OCI-LY3 (cell line): ENCODE measurements around the gene CLEC20A.

Experiments
- EZH2phosphoT487 ChIP-seq: fragments of 200-600 bp; shearing (Covaris generic); IDR thresholded peaks from 2 replicates; pipeline ENCODE4 v1.6.1; 2018; ENCODE audit warnings: antibody characterized with exemption, mixed run types, low read depth
- TF ChIP-seq, protein P1 (sequence below): fragments of 200-600, 300-600 bp; sonication (generic); IDR thresholded peaks from 2 replicates; pipeline ENCODE4 v1.5.1; 2014; ENCODE audit warnings: antibody characterized with exemption, low read length, low read depth

DNA sequence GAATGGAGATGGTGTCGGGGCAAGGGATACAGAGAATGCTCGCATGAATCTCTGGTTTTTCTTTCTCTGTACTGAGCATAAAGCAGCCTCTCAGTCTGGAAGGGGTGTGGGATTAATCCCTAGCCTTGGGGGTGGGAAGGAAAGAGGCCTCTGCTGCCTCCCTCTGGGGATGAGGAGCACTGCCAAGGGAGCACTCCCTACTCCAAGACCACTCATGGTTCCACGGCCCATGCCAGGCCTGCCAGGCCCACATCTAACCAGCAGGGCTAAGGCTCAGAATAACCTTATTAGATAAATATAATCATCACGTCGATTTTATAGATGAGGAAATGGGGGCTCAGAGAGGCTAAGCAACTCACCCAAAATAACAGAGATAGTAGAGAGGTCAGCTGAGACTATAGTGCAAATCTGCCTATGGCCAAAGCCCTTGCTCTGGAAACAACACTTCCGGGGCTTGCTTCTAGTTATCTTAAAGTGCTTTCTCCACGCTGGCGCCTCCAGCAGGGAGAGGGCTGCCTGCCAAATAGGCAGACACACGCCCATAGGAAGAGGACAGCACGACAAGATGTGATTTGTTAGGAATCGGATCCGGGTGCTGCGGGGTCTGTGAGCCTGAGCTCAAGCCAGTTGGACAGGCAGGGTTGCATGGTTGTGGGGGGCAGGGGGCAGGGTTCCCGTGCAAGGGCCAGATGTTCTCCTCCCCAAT, 16.7 kb upstream of the CLEC20A start:
- no peak for TF ChIP-seq EZH2phosphoT487
- TF ChIP-seq, protein P1, sequence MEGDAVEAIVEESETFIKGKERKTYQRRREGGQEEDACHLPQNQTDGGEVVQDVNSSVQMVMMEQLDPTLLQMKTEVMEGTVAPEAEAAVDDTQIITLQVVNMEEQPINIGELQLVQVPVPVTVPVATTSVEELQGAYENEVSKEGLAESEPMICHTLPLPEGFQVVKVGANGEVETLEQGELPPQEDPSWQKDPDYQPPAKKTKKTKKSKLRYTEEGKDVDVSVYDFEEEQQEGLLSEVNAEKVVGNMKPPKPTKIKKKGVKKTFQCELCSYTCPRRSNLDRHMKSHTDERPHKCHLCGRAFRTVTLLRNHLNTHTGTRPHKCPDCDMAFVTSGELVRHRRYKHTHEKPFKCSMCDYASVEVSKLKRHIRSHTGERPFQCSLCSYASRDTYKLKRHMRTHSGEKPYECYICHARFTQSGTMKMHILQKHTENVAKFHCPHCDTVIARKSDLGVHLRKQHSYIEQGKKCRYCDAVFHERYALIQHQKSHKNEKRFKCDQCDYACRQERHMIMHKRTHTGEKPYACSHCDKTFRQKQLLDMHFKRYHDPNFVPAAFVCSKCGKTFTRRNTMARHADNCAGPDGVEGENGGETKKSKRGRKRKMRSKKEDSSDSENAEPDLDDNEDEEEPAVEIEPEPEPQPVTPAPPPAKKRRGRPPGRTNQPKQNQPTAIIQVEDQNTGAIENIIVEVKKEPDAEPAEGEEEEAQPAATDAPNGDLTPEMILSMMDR, result peak; percentile 37
